Mucosa of gallbladder (tissue), 1 donor: Measurements from ENCODE around the gene GNAQ. TPM values are rescaled to one million over a fixed set of nuclear protein-coding genes. Genes with fewer than 3 reads are reported as not detected.

Source experiments
- DNase-seq: peaks from one replicate; pipeline ENCODE4 v3.0.0-alpha.2; 2020; ENCODE audit warnings: low spot score
- total RNA-seq: library from RNA; stranded (reverse); gene quantifications from one replicate; pipeline ENCODE4 v1.2.1, GENCODE V29; 2021
- donor health status: DM: no; HTN: no; CAD: no.

GNAQ gene
- total RNA-seq, 1 donor from 2014 or later = 83.6 TPM

GRCh38 chr9:78031893-78032729 lies 500 bp upstream of the GNAQ start:
- DNase-seq = peak; percentile 93

GRCh38 chr9:78030553-78031443 lies 813 bp downstream of the GNAQ start:
- peak; percentile 35 for DNase-seq

- no peak for DNase-seq
Observed at GRCh38 chr9:78030296-78030552, 1.4 kb downstream of the GNAQ start.

- no peak for DNase-seq
Observed at GRCh38 chr9:78029551-78030295, 1.9 kb downstream of the GNAQ start.

- DNase-seq = no peak
Observed at GRCh38 chr9:78028926-78029325, 2.7 kb downstream of the GNAQ start.

GRCh38 chr9:78026947-78027346 lies 4.7 kb downstream of the GNAQ start:
- DNase-seq = no peak

GRCh38 chr9:78026416-78026815 lies 5.2 kb downstream of the GNAQ start:
- DNase-seq = no peak

GRCh38 chr9:78025186-78025585 lies 6.4 kb downstream of the GNAQ start:
- DNase-seq = no peak

- peak; percentile 64 for DNase-seq
Observed at GRCh38 chr9:78023003-78023741, 8.4 kb downstream of the GNAQ start.

- peak; percentile 51 for DNase-seq
Observed at GRCh38 chr9:78021697-78022096, 9.9 kb downstream of the GNAQ start.

GRCh38 chr9:78017190-78017693 lies 14.4 kb downstream of the GNAQ start:
- DNase-seq = no peak

- DNase-seq = no peak
Observed at GRCh38 chr9:78015241-78015640, 16.4 kb downstream of the GNAQ start.

- no peak for DNase-seq
Observed at GRCh38 chr9:78014776-78015175, 16.8 kb downstream of the GNAQ start.

GRCh38 chr9:78013934-78014333 lies 17.7 kb downstream of the GNAQ start:
- DNase-seq = no peak

- DNase-seq = no peak
Observed at GRCh38 chr9:78011049-78011448, 20.6 kb downstream of the GNAQ start.

GRCh38 chr9:78010445-78010844 lies 21.2 kb downstream of the GNAQ start:
- DNase-seq = no peak

- no peak for DNase-seq
Observed at GRCh38 chr9:78009186-78009585, 22.4 kb downstream of the GNAQ start.

GRCh38 chr9:78006734-78007133 lies 24.9 kb downstream of the GNAQ start:
- DNase-seq = no peak

- DNase-seq = no peak
Observed at GRCh38 chr9:78005231-78006002, 26.2 kb downstream of the GNAQ start.

- peak; percentile 68 for DNase-seq
Observed at GRCh38 chr9:78004478-78005229, 27.0 kb downstream of the GNAQ start.
